ENCODE data around the gene ADAMTS15.

ADAMTS15 gene

GRCh38 chr11:130475426-130476053 lies 27.1 kb downstream of the ADAMTS15 start:
- in situ Hi-C loops (cut with MboI; ENCODE audit: low sequenced_read_pairs), result no loop called here

- in situ Hi-C loops (cut with MboI; ENCODE audit: low sequenced_read_pairs), result no loop called here
These were observed 27.9 kb downstream of the ADAMTS15 start for GRCh38 chr11:130476200-130476921.

- in situ Hi-C loops (cut with MboI; ENCODE audit: low sequenced_read_pairs), result no loop called here
These were observed 28.6 kb downstream of the ADAMTS15 start for GRCh38 chr11:130476922-130477491.

- in situ Hi-C loops (cut with MboI; ENCODE audit: low sequenced_read_pairs), result no loop called here
These were observed 29.2 kb downstream of the ADAMTS15 start for GRCh38 chr11:130477586-130478203.

GRCh38 chr11:130478204-130478701 lies 29.8 kb downstream of the ADAMTS15 start:
- in situ Hi-C loops (cut with MboI; ENCODE audit: low sequenced_read_pairs), result no loop called here

- in situ Hi-C loops (cut with MboI; ENCODE audit: low sequenced_read_pairs), result no loop called here
These were observed 30.4 kb downstream of the ADAMTS15 start for GRCh38 chr11:130478881-130479280.

- in situ Hi-C loops (cut with MboI; ENCODE audit: low sequenced_read_pairs), result no loop called here
These were observed 31.7 kb downstream of the ADAMTS15 start for GRCh38 chr11:130480186-130480585.

- in situ Hi-C loops (cut with MboI; ENCODE audit: low sequenced_read_pairs), result no loop called here
These were observed 32.3 kb downstream of the ADAMTS15 start for GRCh38 chr11:130480711-130481140.

GRCh38 chr11:130483124-130483523 lies 34.7 kb downstream of the ADAMTS15 start:
- in situ Hi-C loops (cut with MboI; ENCODE audit: low sequenced_read_pairs), result no loop called here

GRCh38 chr11:130485983-130486382 lies 37.5 kb downstream of the ADAMTS15 start:
- in situ Hi-C loops (cut with MboI; ENCODE audit: low sequenced_read_pairs), result no loop called here

GRCh38 chr11:130486391-130486836 lies 38.0 kb downstream of the ADAMTS15 start:
- in situ Hi-C loops (cut with MboI; ENCODE audit: low sequenced_read_pairs), result no loop called here

GRCh38 chr11:130486987-130487923 lies 38.8 kb downstream of the ADAMTS15 start:
- in situ Hi-C loops (cut with MboI; ENCODE audit: low sequenced_read_pairs), result no loop called here

- in situ Hi-C loops (cut with MboI; ENCODE audit: low sequenced_read_pairs), result no loop called here
These were observed 39.7 kb downstream of the ADAMTS15 start for GRCh38 chr11:130487924-130488815.

GRCh38 chr11:130488848-130489584 lies 40.6 kb downstream of the ADAMTS15 start:
- in situ Hi-C loops (cut with MboI; ENCODE audit: low sequenced_read_pairs), result no loop called here

GRCh38 chr11:130489716-130490115 lies 41.3 kb downstream of the ADAMTS15 start:
- in situ Hi-C loops (cut with MboI; ENCODE audit: low sequenced_read_pairs), result no loop called here

GRCh38 chr11:130490682-130491449 lies 42.4 kb downstream of the ADAMTS15 start:
- in situ Hi-C loops (cut with MboI; ENCODE audit: low sequenced_read_pairs), result no loop called here

- in situ Hi-C loops (cut with MboI; ENCODE audit: low sequenced_read_pairs), result no loop called here
These were observed 49.7 kb downstream of the ADAMTS15 start for GRCh38 chr11:130498181-130498580.

- in situ Hi-C loops (cut with MboI; ENCODE audit: low sequenced_read_pairs), result no loop called here
These were observed 51.4 kb downstream of the ADAMTS15 start for GRCh38 chr11:130499828-130500227.
